Gastroesophageal sphincter (tissue), 3 donors: ENCODE results near the gene ITPR2.

Experiments used
- POLR2A ChIP-seq, 2 donors: fragments of 450-650 bp; IDR thresholded peaks; one replicate each; pipeline ENCODE4 v1.6.1; 2017; ENCODE audit warnings: antibody characterized with exemption in 2 of 2, mild to moderate bottlenecking in 2 of 2, moderate library complexity in 1 of 2
- TF ChIP-seq, protein P1 (sequence below), 4 experiments: fragments of 200-600 bp in 2 of 4; fragments of 450-650 bp in 2 of 4; sonication (generic) in 1 of 4; IDR thresholded peaks; one replicate each; pipeline ENCODE4 v1.5.1; 2017 to 2019; ENCODE audit warnings: antibody characterized with exemption in 4 of 4, mild to moderate bottlenecking in 2 of 4, moderate library complexity in 2 of 4

DNA sequence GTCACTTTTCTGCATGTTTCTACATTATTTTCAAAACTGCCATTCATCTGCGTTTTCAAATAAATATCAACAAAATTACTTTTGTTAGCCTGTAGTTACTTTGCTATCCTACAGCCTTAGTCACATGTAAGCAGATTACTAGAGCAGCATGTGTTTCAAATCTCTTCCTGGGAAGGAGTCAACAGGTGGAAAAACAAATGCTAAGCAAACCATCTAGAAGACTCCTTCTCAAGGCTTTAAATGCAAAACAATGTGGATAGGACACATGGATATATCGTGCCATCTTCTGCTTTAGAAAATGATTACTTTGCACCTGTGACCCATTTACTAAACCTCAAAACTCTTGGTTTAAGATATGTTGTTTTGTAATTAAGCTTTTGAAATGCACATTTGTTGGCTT is 528.7 kb downstream of the ITPR2 start:
- no peak for TF ChIP-seq POLR2A (IDR thresholded peaks at IDR 0.05)
- TF ChIP-seq, protein P1, sequence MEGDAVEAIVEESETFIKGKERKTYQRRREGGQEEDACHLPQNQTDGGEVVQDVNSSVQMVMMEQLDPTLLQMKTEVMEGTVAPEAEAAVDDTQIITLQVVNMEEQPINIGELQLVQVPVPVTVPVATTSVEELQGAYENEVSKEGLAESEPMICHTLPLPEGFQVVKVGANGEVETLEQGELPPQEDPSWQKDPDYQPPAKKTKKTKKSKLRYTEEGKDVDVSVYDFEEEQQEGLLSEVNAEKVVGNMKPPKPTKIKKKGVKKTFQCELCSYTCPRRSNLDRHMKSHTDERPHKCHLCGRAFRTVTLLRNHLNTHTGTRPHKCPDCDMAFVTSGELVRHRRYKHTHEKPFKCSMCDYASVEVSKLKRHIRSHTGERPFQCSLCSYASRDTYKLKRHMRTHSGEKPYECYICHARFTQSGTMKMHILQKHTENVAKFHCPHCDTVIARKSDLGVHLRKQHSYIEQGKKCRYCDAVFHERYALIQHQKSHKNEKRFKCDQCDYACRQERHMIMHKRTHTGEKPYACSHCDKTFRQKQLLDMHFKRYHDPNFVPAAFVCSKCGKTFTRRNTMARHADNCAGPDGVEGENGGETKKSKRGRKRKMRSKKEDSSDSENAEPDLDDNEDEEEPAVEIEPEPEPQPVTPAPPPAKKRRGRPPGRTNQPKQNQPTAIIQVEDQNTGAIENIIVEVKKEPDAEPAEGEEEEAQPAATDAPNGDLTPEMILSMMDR (IDR thresholded peaks at IDR 0.05): no peak
